Mesenchymal stem cell (in vitro differentiated cells and primary cell): ENCODE data around the gene CBY2.
"Not testable (repeated sequence)": the region's sequence is repeated elsewhere in the genome, so short reads cannot be mapped to it uniquely, and the experiment has no call there.

Source experiments
- DNase-seq: peaks from one replicate; pipeline ENCODE4 v3.0.0-alpha.2; 2013
- H2AFZ ChIP-seq: one replicate; pipeline ENCODE4 v1.6.1; 2013; ENCODE audit warnings: low read depth, mild to moderate bottlenecking, control low read depth, inconsistent platforms, low read length, moderate library complexity
- H2AK5ac ChIP-seq: 2 replicates; pipeline ENCODE4 v1.6.1; 2013; ENCODE audit warnings: low read length, moderate library complexity, mild to moderate bottlenecking, inconsistent platforms; ENCODE audit not compliant: severe bottlenecking
- H2BK120ac ChIP-seq: one replicate; pipeline ENCODE4 v1.6.1; 2013; ENCODE audit warnings: low read depth, mild to moderate bottlenecking, inconsistent platforms, low read length, moderate library complexity
- H2BK12ac ChIP-seq, 2 experiments: one replicate each; pipeline ENCODE4 v1.6.1; 2013; ENCODE audit warnings: inconsistent platforms in 2 of 2, low read length in 2 of 2, mild to moderate bottlenecking in 2 of 2, moderate library complexity in 2 of 2, control low read depth in 1 of 2
- H2BK15ac ChIP-seq: one replicate; pipeline ENCODE4 v1.6.1; 2013; ENCODE audit warnings: mild to moderate bottlenecking, low read depth, inconsistent platforms; ENCODE audit not compliant: poor library complexity, severe bottlenecking
- H2BK5ac ChIP-seq: 2 replicates; pipeline ENCODE4 v1.6.1; 2013; ENCODE audit warnings: low read depth, mild to moderate bottlenecking, low read length, control low read depth, inconsistent platforms; ENCODE audit not compliant: poor library complexity, severe bottlenecking
- H3K14ac ChIP-seq, 2 experiments: one replicate each; pipeline ENCODE4 v1.6.1; 2013; ENCODE audit warnings: inconsistent platforms in 2 of 2, low read length in 2 of 2, control low read depth in 1 of 2, mild to moderate bottlenecking in 1 of 2, moderate library complexity in 1 of 2
- H3K18ac ChIP-seq, 2 experiments: one replicate each; pipeline ENCODE4 v1.6.1; 2013; ENCODE audit warnings: inconsistent platforms in 2 of 2, low read length in 2 of 2, control low read depth in 1 of 2, low read depth in 1 of 2, mild to moderate bottlenecking in 1 of 2
- H3K23ac ChIP-seq, 2 experiments: one replicate each; pipeline ENCODE4 v1.6.1; 2013; ENCODE audit warnings: inconsistent platforms in 2 of 2, low read length in 2 of 2, mild to moderate bottlenecking in 2 of 2, moderate library complexity in 2 of 2, control low read depth in 1 of 2
- H3K27ac ChIP-seq: 2 replicates; pipeline ENCODE4 v1.5.1; 2013; ENCODE audit warnings: mild to moderate bottlenecking, moderate library complexity, low read length, control low read depth, inconsistent platforms; ENCODE audit not compliant: poor library complexity, severe bottlenecking
- H3K27me3 ChIP-seq, 2 experiments: 2 replicates each; pipeline versions ENCODE4 v1.6.1 to v1.7.0; 2013; ENCODE audit warnings: low read length in 2 of 2, mild to moderate bottlenecking in 2 of 2, moderate library complexity in 2 of 2, control low read depth in 1 of 2, inconsistent platforms in 1 of 2; ENCODE audit not compliant: control insufficient read depth in 1 of 2, insufficient read depth in 1 of 2
- H3K36me3 ChIP-seq, 2 experiments: 2 replicates each; pipeline versions ENCODE4 v1.6.1 to v1.7.0; 2013; ENCODE audit warnings: low read length in 2 of 2, control low read depth in 1 of 2, inconsistent platforms in 1 of 2, low read depth in 1 of 2, mild to moderate bottlenecking in 1 of 2; ENCODE audit not compliant: insufficient read depth in 2 of 2, control insufficient read depth in 1 of 2
- H3K4ac ChIP-seq, 2 experiments: one replicate each; pipeline ENCODE4 v1.6.1; 2013; ENCODE audit warnings: inconsistent platforms in 2 of 2, low read length in 2 of 2, mild to moderate bottlenecking in 2 of 2, moderate library complexity in 2 of 2, control low read depth in 1 of 2, low read depth in 1 of 2
- H3K4me1 ChIP-seq: 2 replicates; pipeline ENCODE4 v1.6.1; 2013; ENCODE audit warnings: low read depth, low read length, control low read depth; ENCODE audit not compliant: control insufficient read depth, insufficient read depth
- H3K4me2 ChIP-seq: 2 replicates; pipeline ENCODE4 v1.6.1; 2013; ENCODE audit warnings: low read length, mild to moderate bottlenecking, inconsistent platforms; ENCODE audit not compliant: poor library complexity, severe bottlenecking
- H3K4me3 ChIP-seq, 2 experiments: 2 replicates each; pipeline versions ENCODE4 v1.5.1 to v1.7.0; 2013; ENCODE audit warnings: low read length in 2 of 2, mild to moderate bottlenecking in 2 of 2, control low read depth in 1 of 2, low read depth in 1 of 2; ENCODE audit not compliant: insufficient read depth in 1 of 2
- H3K79me1 ChIP-seq: replicated peaks from 2 replicates; pipeline ENCODE4 v1.6.1; 2013; ENCODE audit warnings: mild to moderate bottlenecking, control low read depth, low read length, inconsistent platforms; ENCODE audit not compliant: poor library complexity, severe bottlenecking
- H3K9ac ChIP-seq: 2 replicates; pipeline ENCODE4 v1.7.0; 2013; ENCODE audit warnings: mild to moderate bottlenecking, low read length, moderate library complexity
- H3K9me3 ChIP-seq: 2 replicates; pipeline ENCODE4 v1.7.0; 2013; ENCODE audit warnings: mild to moderate bottlenecking, low read length; ENCODE audit not compliant: control insufficient read depth
- H4K8ac ChIP-seq: one replicate; pipeline ENCODE4 v1.6.1; 2013; ENCODE audit warnings: inconsistent platforms, mild to moderate bottlenecking, low read length, moderate library complexity
- H4K91ac ChIP-seq: one replicate; pipeline ENCODE4 v1.6.1; 2013; ENCODE audit warnings: mild to moderate bottlenecking, low read length, inconsistent platforms
- WGBS: methylation state at CpG from one replicate; pipeline ENCODE4 v1.1.7; 2013; ENCODE audit warnings: mixed read lengths; 5-methylcytosine and 5-hydroxymethylcytosine counted together

Gene CBY2

DNA sequence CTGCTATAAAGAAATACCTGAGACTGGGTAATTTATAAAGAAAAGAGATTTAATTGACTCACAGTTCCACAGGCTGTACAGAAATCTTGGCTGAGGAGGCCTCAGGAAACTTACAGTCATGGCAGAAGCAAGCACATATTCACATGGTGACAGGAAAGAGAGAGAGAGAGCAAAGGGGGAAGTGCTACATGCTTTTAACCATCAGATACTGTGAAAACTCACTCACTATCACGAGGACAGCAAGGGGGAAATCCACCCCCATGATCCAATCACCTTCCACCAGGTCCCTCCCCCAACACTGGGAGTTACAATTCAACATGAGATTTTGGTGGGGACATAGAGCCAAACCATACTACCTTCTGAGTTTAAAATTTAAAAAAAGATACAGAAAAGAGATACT, 41.7 kb upstream of the CBY2 start:
- not testable (repeated sequence) for H3K18ac ChIP-seq, H3K36me3 ChIP-seq, H2BK15ac ChIP-seq, H3K9ac ChIP-seq, H3K4ac ChIP-seq, H3K4me2 ChIP-seq, H3K4me3 ChIP-seq, H3K4me1 ChIP-seq, H3K27me3 ChIP-seq, H3K79me1 ChIP-seq, H3K27ac ChIP-seq, H2BK12ac ChIP-seq, H3K23ac ChIP-seq, H4K91ac ChIP-seq, H2AK5ac ChIP-seq, H2AFZ ChIP-seq, H4K8ac ChIP-seq, H2BK120ac ChIP-seq, H2BK5ac ChIP-seq, H3K14ac ChIP-seq, DNase-seq
- H3K9me3 ChIP-seq = peaks cover 13% of the 10 kb centered on the region
- WGBS = no CpG with 5 or more reads among the region's 1 CpG

DNA sequence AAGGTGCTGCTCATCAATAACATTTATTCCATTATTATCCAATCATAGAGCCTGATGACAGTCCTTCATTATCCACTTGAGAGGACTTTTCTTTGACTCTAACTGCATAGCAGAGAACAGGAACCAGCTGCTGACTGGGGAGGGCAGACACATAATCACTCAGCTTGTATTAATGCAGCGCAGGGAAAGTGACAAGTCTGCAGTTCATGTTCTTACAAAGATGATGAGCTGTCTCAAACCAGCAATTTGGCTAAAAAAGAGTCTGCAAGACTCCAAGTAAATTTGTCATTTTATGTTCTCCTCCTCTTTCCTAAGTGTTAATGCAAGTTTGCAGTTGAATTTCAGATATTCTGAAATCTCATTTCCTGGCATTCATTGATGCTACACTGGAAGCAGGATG, 40.0 kb upstream of the CBY2 start:
- Histone ChIP-seq H3K23ac (no peak overlapping the region), H2BK12ac (no peak overlapping the region), H3K9me3 (peaks cover 9% of the 10 kb centered on the region), H3K79me1 (no peaks in the 10 kb centered on the region), H2BK15ac (no peak overlapping the region), H3K27me3 (peaks cover 0 to 3% of the 10 kb centered on the region in 2 experiments), H3K4me2 (no peak overlapping the region), H2BK120ac (no peak overlapping the region), H4K8ac (no peak overlapping the region), H3K4ac (no peak overlapping the region), H3K36me3 (no peaks in the 10 kb centered on the region), H4K91ac (no peak overlapping the region), H3K9ac (no peak overlapping the region), H2AFZ (no peak overlapping the region), H3K14ac (no peak overlapping the region), H3K18ac (no peak overlapping the region), H3K4me1 (no peaks in the 10 kb centered on the region), H3K4me3 (no peak overlapping the region), H2AK5ac (no peak overlapping the region), H3K27ac (no peak overlapping the region), H2BK5ac (no peak overlapping the region)
- no peak for DNase-seq
- WGBS = 90% methylated on average over 1 of the region's 1 CpG

DNA sequence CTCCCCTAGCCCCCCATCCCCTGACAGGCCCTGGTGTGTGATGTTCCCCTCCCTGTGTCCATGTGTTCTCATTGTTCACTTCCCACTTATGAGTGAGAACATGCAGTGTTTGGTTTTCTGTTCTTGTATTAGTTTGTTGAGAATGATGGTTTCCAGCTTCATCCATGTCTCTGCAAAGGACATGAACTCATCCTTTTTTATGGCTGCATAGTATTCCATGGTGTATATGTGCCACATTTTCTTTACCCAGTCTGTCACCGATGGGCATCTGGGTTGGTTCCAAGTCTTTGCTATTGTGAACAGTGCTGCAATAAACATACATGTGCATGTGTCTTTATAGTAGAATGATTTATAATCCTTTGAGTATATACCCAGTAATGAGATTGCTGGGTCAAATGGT, 39.2 kb upstream of the CBY2 start:
- H3K9me3 ChIP-seq, H3K14ac ChIP-seq, H3K4me1 ChIP-seq, H4K91ac ChIP-seq, H2AFZ ChIP-seq, H2BK12ac ChIP-seq, H3K27me3 ChIP-seq, H3K23ac ChIP-seq, H2AK5ac ChIP-seq, H3K27ac ChIP-seq, H4K8ac ChIP-seq, H3K18ac ChIP-seq, H3K36me3 ChIP-seq, H3K4ac ChIP-seq, H3K9ac ChIP-seq, H3K4me2 ChIP-seq, H3K79me1 ChIP-seq, H2BK120ac ChIP-seq, H2BK15ac ChIP-seq, H2BK5ac ChIP-seq, DNase-seq, H3K4me3 ChIP-seq: not testable (repeated sequence)
- 100% methylated on average over 1 of the region's 1 CpG for WGBS

DNA sequence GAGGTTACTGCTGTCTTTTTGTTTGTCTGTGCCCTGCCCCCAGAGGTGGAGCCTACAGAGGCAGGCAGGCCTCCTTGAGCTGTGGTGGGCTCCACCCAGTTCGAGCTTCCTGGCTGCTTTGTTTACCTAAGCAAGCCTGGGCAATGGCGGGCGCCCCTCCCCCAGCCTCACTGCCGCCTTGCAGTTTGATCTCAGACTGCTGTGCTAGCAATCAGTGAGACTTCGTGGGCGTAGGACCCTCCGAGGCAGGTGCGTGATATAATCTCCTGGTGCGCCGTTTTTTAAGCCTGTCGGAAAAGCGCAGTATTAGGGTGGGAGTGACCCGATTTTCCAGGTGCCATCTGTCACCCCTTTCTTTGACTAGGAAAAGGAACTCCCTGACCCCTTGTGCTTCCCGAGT, 32.5 kb upstream of the CBY2 start:
- H3K23ac ChIP-seq = not testable (repeated sequence)

More for the DNA sequence above, 32.5 kb upstream of the CBY2 start:
- not testable (repeated sequence) for H2BK5ac ChIP-seq, H3K4me2 ChIP-seq, H3K4me1 ChIP-seq, H2BK120ac ChIP-seq, H2AFZ ChIP-seq, H4K8ac ChIP-seq, H3K4ac ChIP-seq, H3K79me1 ChIP-seq, DNase-seq, H3K14ac ChIP-seq, H3K9me3 ChIP-seq, H2BK15ac ChIP-seq, H4K91ac ChIP-seq, H2AK5ac ChIP-seq, H3K36me3 ChIP-seq, H2BK12ac ChIP-seq, H3K4me3 ChIP-seq, H3K18ac ChIP-seq, H3K27ac ChIP-seq, H3K9ac ChIP-seq
- peaks cover 19 to 37% of the 10 kb centered on the region in 2 experiments for H3K27me3 ChIP-seq
- 76% methylated on average over 11 of the region's 14 CpGs for WGBS
